COLO829 (cell line): ENCODE results near the gene DNAAF8.
"Not testable (repeated sequence)": the region's sequence is repeated elsewhere in the genome, so short reads cannot be mapped to it uniquely, and the experiment has no call there.

Source experiments
- DNase-seq: peaks from one replicate; pipeline ENCODE4 v3.0.0; 2012; ENCODE audit warnings: low spot score

Gene DNAAF8

GRCh38 chr16:4783251-4783950 is 49.1 kb downstream of the DNAAF8 start:
- no peak for DNase-seq

- DNase-seq = no peak
Observed at GRCh38 chr16:4783951-4784336, 49.6 kb downstream of the DNAAF8 start.

- not testable (repeated sequence) for DNase-seq
Observed at GRCh38 chr16:4784444-4784987, 50.2 kb downstream of the DNAAF8 start.

- DNase-seq = no peak
Observed at GRCh38 chr16:4785758-4786433, 51.6 kb downstream of the DNAAF8 start.

- no peak for DNase-seq
Observed at GRCh38 chr16:4787068-4787467, 52.7 kb downstream of the DNAAF8 start.

- no peak for DNase-seq
Observed at GRCh38 chr16:4787627-4788482, 53.5 kb downstream of the DNAAF8 start, which contains the start of gene SEPTIN12. Gene SEPTIN12, minus strand, starts transcription at chr16:4788345. Its CDS starts 700 bp downstream, at chr16:4787645.

- DNase-seq = no peak
Observed at GRCh38 chr16:4788489-4788889, 54.2 kb downstream of the DNAAF8 start.

GRCh38 chr16:4788910-4789309 is 54.6 kb downstream of the DNAAF8 start:
- DNase-seq = no peak

GRCh38 chr16:4790261-4790660 is 55.9 kb downstream of the DNAAF8 start:
- DNase-seq = no peak

GRCh38 chr16:4790871-4791270 is 56.5 kb downstream of the DNAAF8 start:
- no peak for DNase-seq

GRCh38 chr16:4792951-4793513 is 58.7 kb downstream of the DNAAF8 start:
- no peak for DNase-seq

GRCh38 chr16:4795181-4795827 is 61.0 kb downstream of the DNAAF8 start, which contains the start of gene SMIM22:
Gene SMIM22, plus strand, starts transcription at chr16:4795369. Its CDS starts 366 bp downstream, at chr16:4795735.
- DNase-seq = no peak

- DNase-seq = no peak
Observed at GRCh38 chr16:4795828-4796572, 61.7 kb downstream of the DNAAF8 start.

GRCh38 chr16:4796982-4797804 is 62.9 kb downstream of the DNAAF8 start:
- no peak for DNase-seq

GRCh38 chr16:4797805-4798252 is 63.5 kb downstream of the DNAAF8 start:
- no peak for DNase-seq

GRCh38 chr16:4798456-4798855 is 64.1 kb downstream of the DNAAF8 start:
- no peak for DNase-seq
